H1 (cell line): ENCODE measurements around the gene PTPRD. TPM values are rescaled to one million over a fixed set of nuclear protein-coding genes. Genes with fewer than 3 reads are reported as not detected.

Source experiments
- CTCF ChIA-PET: fragments of 300-600 bp; sonication (Branson Sonifier 250); formaldehyde crosslinking; loops from one replicate; lab custom pipeline; 2021; ENCODE audit not compliant: partially characterized antibody; lab: Charles Lee
- POLR2A ChIA-PET: fragments of 300-600 bp; sonication (Branson Sonifier 250); formaldehyde crosslinking; loops from one replicate; lab custom pipeline; 2021; ENCODE audit warnings: inconsistent platforms; ENCODE audit not compliant: partially characterized antibody; lab: Charles Lee
- DNase-seq, 2 experiments: peaks; one replicate each; pipeline versions ENCODE4 v3.0.0 to v3.0.0-alpha.2; 2010 to 2022; ENCODE audit warnings: low spot score in 2 of 2, low read depth in 1 of 2, mixed read lengths in 1 of 2
- FAIRE-seq: peaks from 2 replicates; lab custom pipeline; 2011; peaks lifted over from hg19 to GRCh38; lab: Jason Lieb, UNC
- H2AFZ ChIP-seq: 2 replicates; pipeline ENCODE4 v1.8.1; 2012; ENCODE audit warnings: low read length, inconsistent platforms
- H2AK5ac ChIP-seq: 2 replicates; pipeline ENCODE4 v1.6.1; 2013; ENCODE audit warnings: low read depth, low read length
- H2BK120ac ChIP-seq: replicated peaks from 2 replicates; pipeline ENCODE3; 2013; ENCODE audit warnings: low read depth, low read length, inconsistent platforms
- H2BK12ac ChIP-seq: 2 replicates; pipeline ENCODE4 v1.6.1; 2013; ENCODE audit warnings: low read depth, low read length
- H2BK15ac ChIP-seq: 2 replicates; pipeline ENCODE4 v1.6.1; 2013; ENCODE audit warnings: low read length
- H2BK20ac ChIP-seq: 2 replicates; pipeline ENCODE4 v1.6.1; 2013; ENCODE audit warnings: low read length
- H2BK5ac ChIP-seq: 2 replicates; pipeline ENCODE4 v1.6.1; 2013; ENCODE audit warnings: low read depth, low read length
- H3K14ac ChIP-seq: 2 replicates; pipeline ENCODE4 v1.6.1; 2013; ENCODE audit warnings: inconsistent platforms; ENCODE audit not compliant: insufficient read length
- H3K18ac ChIP-seq: 2 replicates; pipeline ENCODE4 v1.6.1; 2013; ENCODE audit warnings: low read length; ENCODE audit errors: extremely low read depth
- H3K23ac ChIP-seq: 2 replicates; pipeline ENCODE4 v1.6.1; 2013; ENCODE audit warnings: inconsistent platforms; ENCODE audit not compliant: insufficient read length
- H3K23me2 ChIP-seq: 2 replicates; pipeline ENCODE4 v1.6.1; 2013; ENCODE audit warnings: low read depth, low read length
- H3K27ac ChIP-seq: 2 replicates; pipeline ENCODE4 v1.6.1; 2011; ENCODE audit warnings: low read depth, low read length, inconsistent platforms
- H3K27me3 ChIP-seq, 4 experiments: replicated peaks in 1 of 4; 1 replicate in 1 of 4; 2 replicates in 3 of 4; pipeline versions ENCODE4 v1.6.1 to v1.8.1; 2011 to 2013; ENCODE audit warnings: low read length in 3 of 4, mild to moderate bottlenecking in 3 of 4, inconsistent platforms in 2 of 4, mixed read lengths in 2 of 4, moderate library complexity in 1 of 4; ENCODE audit not compliant: control insufficient read depth in 3 of 4, insufficient read depth in 3 of 4; ENCODE audit errors: extremely low read depth in 1 of 4
- H3K36me3 ChIP-seq, 4 experiments: 2 replicates each; pipeline versions ENCODE4 v1.6.1 to v1.8.1; 2011 to 2013; ENCODE audit warnings: mild to moderate bottlenecking in 4 of 4, low read length in 3 of 4, moderate library complexity in 2 of 4, control low read depth in 1 of 4, inconsistent platforms in 1 of 4; ENCODE audit not compliant: insufficient read depth in 4 of 4, control insufficient read depth in 2 of 4
- H3K4ac ChIP-seq: replicated peaks from 2 replicates; pipeline ENCODE3; 2013; ENCODE audit warnings: low read length, low read depth, mixed read lengths, inconsistent platforms; ENCODE audit not compliant: insufficient read length
- H3K4me1 ChIP-seq, 4 experiments: replicated peaks in 1 of 4; 1 replicate in 1 of 4; 2 replicates in 3 of 4; pipeline versions ENCODE4 v1.6.1 to v1.8.1; 2011 to 2013; ENCODE audit warnings: low read length in 3 of 4, inconsistent platforms in 2 of 4, mixed read lengths in 1 of 4; ENCODE audit not compliant: insufficient read depth in 4 of 4, control insufficient read depth in 3 of 4
- H3K4me2 ChIP-seq, 2 experiments: 2 replicates each; pipeline versions ENCODE4 v1.6.1 to v1.8.1; 2011 to 2013; ENCODE audit warnings: low read depth in 2 of 2, low read length in 2 of 2, control low read depth in 1 of 2, inconsistent platforms in 1 of 2, mild to moderate bottlenecking in 1 of 2; ENCODE audit not compliant: insufficient read depth in 1 of 2
- H3K4me3 ChIP-seq, 4 experiments: fragments of 200-600, 300-600 bp in 1 of 4; sonication (generic), shearing (Covaris generic), sonication (Bioruptor Twin) in 1 of 4; 2 replicates each; pipeline versions ENCODE4 v1.5.1 to v1.8.1; 2011 to 2016; ENCODE audit warnings: low read length in 4 of 4, low read depth in 3 of 4, control low read depth in 2 of 4, inconsistent platforms in 2 of 4, mild to moderate bottlenecking in 2 of 4, mixed read lengths in 1 of 4, moderate library complexity in 1 of 4; ENCODE audit not compliant: insufficient read depth in 2 of 4; ENCODE audit errors: extremely low read depth in 1 of 4
- H3K56ac ChIP-seq: replicated peaks from 2 replicates; pipeline ENCODE3; 2013; ENCODE audit warnings: low read depth, mild to moderate bottlenecking, mixed read lengths, low read length, inconsistent platforms; ENCODE audit not compliant: insufficient read length
- H3K79me1 ChIP-seq: 2 replicates; pipeline ENCODE4 v1.6.1; 2013; ENCODE audit warnings: low read depth, low read length, control low read depth
- H3K79me2 ChIP-seq, 2 experiments: 2 replicates each; pipeline versions ENCODE4 v1.6.1 to v1.8.1; 2012 to 2013; ENCODE audit warnings: low read length in 2 of 2, mild to moderate bottlenecking in 2 of 2, inconsistent platforms in 1 of 2; ENCODE audit not compliant: insufficient read depth in 2 of 2, control insufficient read depth in 1 of 2
- H3K9ac ChIP-seq, 4 experiments: replicated peaks in 1 of 4; 1 replicate in 1 of 4; 2 replicates in 3 of 4; pipeline versions ENCODE4 v1.6.1 to v1.8.1; 2011 to 2013; ENCODE audit warnings: low read depth in 3 of 4, low read length in 3 of 4, control low read depth in 2 of 4, mild to moderate bottlenecking in 2 of 4, moderate library complexity in 2 of 4, inconsistent platforms in 1 of 4; ENCODE audit errors: extremely low read depth in 1 of 4
- H3K9me3 ChIP-seq, 2 experiments: 2 replicates each; pipeline versions ENCODE4 v1.6.1 to v1.8.1; 2012 to 2013; ENCODE audit warnings: mild to moderate bottlenecking in 2 of 2, moderate library complexity in 2 of 2, control low read depth in 1 of 2, inconsistent platforms in 1 of 2, low read depth in 1 of 2, low read length in 1 of 2, mixed read lengths in 1 of 2; ENCODE audit not compliant: insufficient read depth in 2 of 2
- H4K20me1 ChIP-seq, 2 experiments: replicated peaks in 1 of 2; 2 replicates each; pipeline versions ENCODE3 to v1.8.1; 2011 to 2013; ENCODE audit warnings: inconsistent platforms in 2 of 2, low read length in 2 of 2, mild to moderate bottlenecking in 1 of 2; ENCODE audit not compliant: insufficient read depth in 2 of 2, control insufficient read depth in 1 of 2
- H4K5ac ChIP-seq: 2 replicates; pipeline ENCODE4 v1.6.1; 2013; ENCODE audit warnings: low read length, low read depth, mixed read lengths, inconsistent platforms; ENCODE audit not compliant: insufficient read length
- H4K8ac ChIP-seq: 2 replicates; pipeline ENCODE4 v1.8.0; 2013; ENCODE audit warnings: mild to moderate bottlenecking, moderate library complexity, low read length, inconsistent platforms; ENCODE audit not compliant: insufficient read depth; ENCODE audit errors: extremely low read depth
- H4K91ac ChIP-seq: replicated peaks from 2 replicates; pipeline ENCODE3; 2013; ENCODE audit warnings: low read length, mixed read lengths, inconsistent platforms; ENCODE audit not compliant: insufficient read length
- ATF3 ChIP-seq: IDR thresholded peaks from 2 replicates; pipeline ENCODE4 v1.6.1; 2011; ENCODE audit warnings: low read depth, mild to moderate bottlenecking, low read length; ENCODE audit not compliant: insufficient read depth
- CHD2 ChIP-seq: IDR thresholded peaks from 2 replicates; pipeline ENCODE4 v1.6.1; 2012; ENCODE audit warnings: low read length, improper control_type of control experiment
- CTBP2 ChIP-seq: IDR thresholded peaks from 2 replicates; pipeline ENCODE4 v1.7.0; 2011; ENCODE audit warnings: borderline replicate concordance, mild to moderate bottlenecking, moderate library complexity, mixed read lengths, low read length; ENCODE audit not compliant: insufficient read depth, insufficient read length
- EZH2 ChIP-seq: fragments of 200-600 bp; sonication (generic); IDR thresholded peaks from 2 replicates; pipeline ENCODE4 v1.7.1; 2012; ENCODE audit warnings: low read depth, mild to moderate bottlenecking, moderate library complexity, low read length, inconsistent platforms; ENCODE audit not compliant: severe bottlenecking
- FOSL1 ChIP-seq: IDR thresholded peaks from 2 replicates; pipeline ENCODE4 v1.6.1; 2011; ENCODE audit warnings: mild to moderate bottlenecking, low read depth, low read length, moderate library complexity; ENCODE audit not compliant: insufficient read depth
- HDAC2 ChIP-seq, 2 experiments: fragments of 300-600 bp in 1 of 2; sonication (generic) in 1 of 2; IDR thresholded peaks; 2 replicates each; pipeline ENCODE4 v1.6.1; 2011 to 2012; ENCODE audit warnings: low read depth in 2 of 2, low read length in 2 of 2, mild to moderate bottlenecking in 2 of 2, moderate library complexity in 2 of 2, borderline replicate concordance in 1 of 2, inconsistent platforms in 1 of 2
- HDAC6 ChIP-seq: IDR thresholded peaks from one replicate; pipeline ENCODE4 v1.7.1; 2012; ENCODE audit warnings: low read depth, mild to moderate bottlenecking, inconsistent platforms, low read length, moderate library complexity
- JUN ChIP-seq: IDR thresholded peaks from 2 replicates; pipeline ENCODE4 v1.6.1; 2011; ENCODE audit warnings: low read depth, mild to moderate bottlenecking, improper control_type of control experiment, low read length
- KDM4A ChIP-seq: IDR thresholded peaks from one replicate; pipeline ENCODE4 v1.7.1; 2012; ENCODE audit warnings: low read depth, mild to moderate bottlenecking, moderate library complexity, low read length, inconsistent platforms; ENCODE audit not compliant: severe bottlenecking
- MAX ChIP-seq: IDR thresholded peaks from 2 replicates; pipeline ENCODE4 v1.6.1; 2012; ENCODE audit warnings: inconsistent platforms
- NRF1 ChIP-seq: IDR thresholded peaks from 2 replicates; pipeline ENCODE4 v1.6.1; 2011; ENCODE audit warnings: mild to moderate bottlenecking, low read depth, low read length, improper control_type of control experiment
- POU5F1 ChIP-seq: IDR thresholded peaks from 2 replicates; pipeline ENCODE4 v1.6.1; 2011; ENCODE audit warnings: low read depth, mild to moderate bottlenecking, low read length, moderate library complexity
- RFX5 ChIP-seq: IDR thresholded peaks from 2 replicates; pipeline ENCODE4 v1.6.1; 2011; ENCODE audit warnings: low read depth, low read length, improper control_type of control experiment, borderline replicate concordance
- SIRT6 ChIP-seq: IDR thresholded peaks from one replicate; pipeline ENCODE4 v1.7.1; 2012; ENCODE audit warnings: low read length, inconsistent platforms
- WGBS, 2 experiments: shearing (Covaris generic) in 1 of 2; methylation state at CpG; one replicate each; pipeline versions ENCODE4 v1.1.6 to v1.1.7; 2013 to 2015; ENCODE audit warnings: low lambda C conversion rate in 2 of 2, mixed read lengths in 2 of 2, inconsistent platforms in 1 of 2, low coverage in 1 of 2, missing lambda C conversion rate in 1 of 2; ENCODE audit not compliant: insufficient replicate concordance in 2 of 2, insufficient coverage in 1 of 2, insufficient read length in 1 of 2; ENCODE audit errors: extremely low coverage in 1 of 2, missing lambda C conversion rate in 1 of 2; 5-methylcytosine and 5-hydroxymethylcytosine counted together
- polyA plus RNA-seq, 7 experiments: library from polyadenylated mRNA; depleted of rRNA in 3 of 7; stranded (reverse) in 5 of 7; unstranded in 2 of 7; fragments of >200 nt in 5 of 7; fragments of 200-250 nt in 2 of 7; gene quantifications; 1 replicate in 5 of 7; 2 replicates in 1 of 7; 4 replicates in 1 of 7; pipeline versions ENCODE4 v1.2.1 to v1.2.3, GENCODE V29; 2011 to 2013; ENCODE audit warnings: missing spikeins in 2 of 7, mixed read lengths in 2 of 7
- total RNA-seq: library from RNA; stranded (reverse); fragmentation: NEBNext Ultra II Directional; extraction: Animal tissue kit (Norgen Biotek cat#: 25700); gene quantifications from 2 replicates; pipeline ENCODE4 v1.2.1, GENCODE V29; 2021

The PTPRD gene
- total and polyA plus RNA-seq, 2 of the 8 experiments (the other 6 are each of a cell fraction or from before 2014, with no cell fraction given): 17.2 to 77.0 TPM

GRCh38 chr9:9412241-9412640, 1200.6 kb downstream of the PTPRD start:
- Histone ChIP-seq H2AFZ (no peak overlapping the region), H3K79me1 (no peaks in the 10 kb centered on the region), H3K79me2 (no peaks in the 10 kb centered on the region), H3K27ac (no peak overlapping the region), H4K5ac (no peak overlapping the region), H2BK5ac (no peak overlapping the region), H3K4me3 (no peak overlapping the region), H3K9ac (no peak overlapping the region), H4K91ac (no peak overlapping the region), H2AK5ac (no peak overlapping the region), H3K23me2 (no peaks in the 10 kb centered on the region), H3K9me3 (no peaks in the 10 kb centered on the region; a peak in 1 of 4 replicates), H2BK20ac (no peak overlapping the region), H3K18ac (no peak overlapping the region), H3K4ac (no peak overlapping the region), H3K36me3 (no peaks in the 10 kb centered on the region), H3K4me1 (peaks cover 0 to 3% (median 1%) of the 10 kb centered on the region in 4 experiments; a peak in 1 of 7 replicates), H2BK12ac (no peak overlapping the region), H3K27me3 (no peaks in the 10 kb centered on the region), H3K56ac (no peak overlapping the region), H3K23ac (no peak overlapping the region), H3K4me2 (no peak overlapping the region; a peak in 1 of 4 replicates), H4K20me1 (no peaks in the 10 kb centered on the region), H3K14ac (no peak overlapping the region), H2BK120ac (no peak overlapping the region), H4K8ac (no peak overlapping the region), H2BK15ac (no peak overlapping the region)
- POLR2A ChIA-PET: no interaction called here
- DNase-seq (no peak), FAIRE-seq (no peak)
- 93% methylated on average over 3 of the region's 3 CpGs; no CpG with 5 or more reads in 1 of the 2 experiments for WGBS, 2 experiments
- CTCF ChIA-PET: no interaction called here
- TF ChIP-seq MAX (no peak), CHD2 (no peak), RFX5 (no peak), KDM4A (no peak), SIRT6 (no peak), ATF3 (no peak), HDAC2 (IDR thresholded peaks at IDR 0.05; ENCODE audit: borderline replicate concordance in 1 of 2, low read depth in 2 of 2, low read length in 2 of 2) (no peak), CTBP2 (no peak), HDAC6 (no peak), NRF1 (no peak), EZH2 (no peak), FOSL1 (no peak), POU5F1 (no peak), JUN (no peak)
